Mucosa of gallbladder (tissue), 1 donor: ENCODE results near the gene ERC1. TPM values are rescaled to one million over a fixed set of nuclear protein-coding genes. Genes with fewer than 3 reads are reported as not detected.

Experiments
- DNase-seq: peaks from one replicate; pipeline ENCODE4 v3.0.0-alpha.2; 2020; ENCODE audit warnings: low spot score
- total RNA-seq: library from RNA; stranded (reverse); gene quantifications from one replicate; pipeline ENCODE4 v1.2.1, GENCODE V29; 2021
- donor health status: DM: no; HTN: no; CAD: no.

Gene ERC1
- total RNA-seq, 1 donor from 2014 or later = 59.4 TPM

GRCh38 chr12:1435456-1435855, 444.4 kb downstream of the ERC1 start:
- no peak for DNase-seq

- DNase-seq = no peak
These were observed 445.0 kb downstream of the ERC1 start for GRCh38 chr12:1436015-1436414.

GRCh38 chr12:1436981-1437380, 446.0 kb downstream of the ERC1 start:
- no peak for DNase-seq

GRCh38 chr12:1439201-1439600, 448.2 kb downstream of the ERC1 start:
- no peak for DNase-seq

GRCh38 chr12:1439687-1440086, 448.7 kb downstream of the ERC1 start:
- DNase-seq = no peak

GRCh38 chr12:1443421-1444141, 452.6 kb downstream of the ERC1 start:
- DNase-seq = no peak

- no peak for DNase-seq
These were observed 453.1 kb downstream of the ERC1 start for GRCh38 chr12:1444142-1444516.

GRCh38 chr12:1445807-1446206, 454.8 kb downstream of the ERC1 start:
- no peak for DNase-seq

GRCh38 chr12:1448336-1448735, 457.3 kb downstream of the ERC1 start:
- no peak for DNase-seq

- no peak for DNase-seq
These were observed 462.8 kb downstream of the ERC1 start for GRCh38 chr12:1453810-1454209.

- no peak for DNase-seq
These were observed 465.9 kb downstream of the ERC1 start for GRCh38 chr12:1456885-1457284.

- DNase-seq = no peak
These were observed 466.9 kb downstream of the ERC1 start for GRCh38 chr12:1457901-1458300.

- DNase-seq = no peak
These were observed 468.3 kb downstream of the ERC1 start for GRCh38 chr12:1459339-1459738.

- no peak for DNase-seq
These were observed 472.3 kb downstream of the ERC1 start for GRCh38 chr12:1463073-1463905.

- no peak for DNase-seq
These were observed 473.9 kb downstream of the ERC1 start for GRCh38 chr12:1464925-1465324.

- no peak for DNase-seq
These were observed 475.0 kb downstream of the ERC1 start for GRCh38 chr12:1465990-1466389.

- DNase-seq = no peak
These were observed 475.6 kb downstream of the ERC1 start for GRCh38 chr12:1466481-1467154.

GRCh38 chr12:1467710-1468109, 476.7 kb downstream of the ERC1 start:
- no peak for DNase-seq

- DNase-seq = no peak
These were observed 478.0 kb downstream of the ERC1 start for GRCh38 chr12:1469070-1469469.

- no peak for DNase-seq
These were observed 479.0 kb downstream of the ERC1 start for GRCh38 chr12:1470051-1470450.

- no peak for DNase-seq
These were observed 480.2 kb downstream of the ERC1 start for GRCh38 chr12:1471224-1471623.

- no peak for DNase-seq
These were observed 482.4 kb downstream of the ERC1 start for GRCh38 chr12:1473418-1473817.
